GM21737 (cell line): ENCODE results near the gene COMP.

Source experiments
- ATAC-seq: cut with Tn5 transposase; IDR thresholded peaks from one replicate; pipeline ENCODE4 v1.9.1; 2021; ENCODE audit warnings: mild to moderate bottlenecking, moderate library complexity; ENCODE audit not compliant: unreplicated experiment

COMP gene

GRCh38 chr19:18804139-18804601 lies 13.1 kb upstream of the COMP start:
- ATAC-seq = no peak

DNA sequence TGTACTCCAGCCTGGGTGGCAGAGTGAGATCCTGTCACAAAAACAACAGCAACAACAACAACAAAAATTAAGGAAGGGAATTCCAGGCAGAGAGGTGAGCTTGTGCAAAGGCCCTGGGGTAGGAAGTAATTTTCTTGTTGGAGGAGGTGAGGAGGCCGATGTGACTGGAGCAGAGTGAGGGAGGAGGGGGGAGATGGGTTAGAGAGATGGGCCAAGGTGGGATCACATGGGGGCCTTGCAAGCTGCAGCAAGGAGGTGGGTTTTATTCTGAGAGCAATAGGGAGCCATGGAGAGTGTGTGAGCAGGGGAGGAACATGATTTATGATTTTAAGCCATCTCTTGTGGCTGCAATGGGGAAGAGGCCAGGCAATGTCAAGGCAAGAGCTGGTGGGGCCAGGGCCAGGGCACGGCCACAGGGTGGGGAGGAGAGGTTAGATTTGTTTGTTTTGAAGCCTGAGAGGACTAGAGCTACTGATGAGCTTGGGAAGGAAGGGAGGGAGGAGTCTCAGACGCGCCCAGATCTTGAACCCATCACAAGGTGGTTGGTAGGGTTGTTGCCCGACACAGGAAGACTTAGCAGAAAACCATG lies 12.5 kb upstream of the COMP start:
- no peak for ATAC-seq

DNA sequence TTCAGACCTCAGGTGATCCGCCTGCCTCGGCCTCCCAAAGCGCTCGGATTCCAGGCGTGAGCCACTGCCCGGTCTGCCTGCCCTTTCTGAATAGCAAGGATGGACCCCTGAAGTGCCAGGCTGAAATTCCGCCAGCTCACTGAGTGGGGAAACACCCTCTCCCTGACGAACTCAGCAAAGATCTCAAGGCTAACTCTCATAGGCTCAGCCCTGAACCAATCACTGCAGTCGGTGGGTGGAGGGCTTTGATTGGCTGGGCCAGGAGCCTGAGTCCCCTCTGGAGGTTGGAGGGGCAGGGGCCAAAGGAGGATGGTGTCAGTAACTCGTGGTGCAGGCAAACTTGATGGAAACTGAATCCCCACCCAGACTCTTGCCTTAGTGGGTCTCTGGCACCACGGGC lies 11.2 kb upstream of the COMP start:
- no peak for ATAC-seq

- ATAC-seq = no peak
Measured at GRCh38 chr19:18800636-18801035, 9.5 kb upstream of the COMP start.

GRCh38 chr19:18800079-18800478 lies 9.0 kb upstream of the COMP start:
- no peak for ATAC-seq

GRCh38 chr19:18799389-18799970 lies 8.4 kb upstream of the COMP start:
- ATAC-seq = no peak

DNA sequence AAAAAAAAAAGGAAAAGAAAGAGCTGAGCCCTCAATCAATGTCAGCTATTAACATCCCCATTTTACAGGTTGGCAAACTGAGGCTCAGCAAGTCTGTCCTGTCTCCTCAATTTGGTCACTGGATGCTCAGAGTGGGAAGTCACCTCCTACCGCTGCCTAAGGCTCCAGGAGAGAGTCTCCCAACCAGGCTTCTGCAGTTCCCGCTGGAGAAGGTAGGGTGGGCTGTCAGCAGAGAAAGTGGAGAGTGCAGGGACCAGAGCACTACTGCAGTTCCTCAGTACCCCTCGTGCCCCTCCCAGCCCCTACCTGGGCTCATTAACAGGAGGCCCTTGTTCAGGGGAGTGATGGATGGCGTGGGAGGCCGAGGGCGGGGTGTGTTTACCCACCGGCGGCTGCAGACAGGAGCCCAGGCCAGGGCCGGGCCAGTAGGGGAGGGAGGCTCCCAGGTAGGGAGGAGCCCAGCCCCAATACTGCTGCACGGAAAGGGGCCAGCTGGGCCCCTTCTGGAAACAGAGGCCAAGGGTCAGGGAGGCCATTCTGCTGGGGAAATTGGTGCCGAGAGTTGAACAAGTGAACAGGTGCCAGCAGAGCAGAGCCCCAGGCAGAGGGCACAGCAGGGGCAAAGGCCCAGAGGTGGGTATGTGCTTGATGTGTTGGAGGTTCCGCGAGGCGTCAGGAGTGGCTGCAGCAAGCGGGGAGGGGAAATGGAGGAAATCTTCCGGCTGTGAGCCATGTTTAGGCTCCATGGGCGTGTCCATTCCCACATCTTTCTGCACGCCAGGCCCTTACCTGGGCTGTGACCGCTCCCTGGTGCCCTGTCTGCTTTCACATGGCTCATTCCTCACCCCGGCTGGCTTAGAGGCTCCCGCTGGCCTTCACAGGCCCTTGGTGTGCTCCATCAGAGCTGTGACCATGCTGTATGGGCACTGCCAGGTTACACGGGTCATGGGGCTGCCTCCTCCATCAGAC lies 7.6 kb upstream of the COMP start:
- ATAC-seq = no peak

DNA sequence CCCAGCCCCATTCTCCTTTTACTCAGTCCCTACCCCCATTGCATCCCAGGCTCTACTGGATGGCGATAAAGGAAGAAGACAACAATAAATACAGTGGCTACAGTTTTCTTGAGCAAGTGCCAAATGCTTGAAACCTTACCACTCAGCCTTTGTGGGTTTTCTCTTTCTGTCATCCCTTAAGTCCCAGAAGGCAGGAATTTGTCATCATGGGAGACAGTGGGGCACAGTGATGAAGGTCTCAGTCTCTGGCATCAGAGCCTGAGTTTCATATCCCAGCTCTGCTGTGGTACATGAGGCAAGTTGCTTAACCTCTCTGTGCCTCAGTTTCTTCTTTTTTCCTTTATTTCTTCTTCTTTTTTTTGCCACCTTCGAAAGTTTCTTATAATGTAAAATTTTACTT lies 5.1 kb upstream of the COMP start:
- ATAC-seq = no peak

GRCh38 chr19:18795540-18795939 lies 4.4 kb upstream of the COMP start:
- no peak for ATAC-seq

DNA sequence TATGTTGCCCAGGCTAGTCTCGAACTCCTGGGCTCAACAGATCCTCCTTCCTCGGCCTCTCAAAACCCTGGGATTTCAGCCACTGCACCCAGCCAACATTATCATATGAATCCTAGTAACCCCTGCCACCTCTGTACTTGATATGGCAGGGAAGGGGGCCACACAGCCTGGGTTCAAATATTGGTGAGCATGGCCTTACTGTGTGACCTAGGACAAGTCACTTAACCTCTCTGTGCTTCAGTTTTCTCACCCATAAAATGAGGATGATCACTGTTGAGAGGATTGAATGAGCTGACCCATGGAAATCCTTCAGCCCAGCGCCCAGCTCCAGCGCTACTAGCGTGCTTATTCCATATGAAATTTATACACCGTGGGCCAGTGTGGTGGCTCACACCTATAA lies 3.6 kb upstream of the COMP start:
- no peak for ATAC-seq

DNA sequence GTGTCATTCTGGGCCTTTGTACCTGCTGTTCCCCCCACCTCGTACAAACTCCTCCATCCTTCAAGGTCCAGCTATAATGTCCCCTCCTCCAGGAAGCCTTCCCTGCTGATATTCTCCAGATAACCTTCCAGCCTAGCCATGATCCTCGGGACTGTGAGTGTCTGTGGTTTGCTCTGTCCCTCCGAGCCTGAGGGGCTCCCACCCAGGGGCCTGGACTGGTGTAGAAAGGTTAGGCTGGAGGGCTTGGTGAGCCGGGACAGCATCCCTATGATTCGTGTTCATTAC lies 2.9 kb upstream of the COMP start:
- no peak for ATAC-seq

- ATAC-seq = no peak
Measured at GRCh38 chr19:18793144-18794028, 2.3 kb upstream of the COMP start.

DNA sequence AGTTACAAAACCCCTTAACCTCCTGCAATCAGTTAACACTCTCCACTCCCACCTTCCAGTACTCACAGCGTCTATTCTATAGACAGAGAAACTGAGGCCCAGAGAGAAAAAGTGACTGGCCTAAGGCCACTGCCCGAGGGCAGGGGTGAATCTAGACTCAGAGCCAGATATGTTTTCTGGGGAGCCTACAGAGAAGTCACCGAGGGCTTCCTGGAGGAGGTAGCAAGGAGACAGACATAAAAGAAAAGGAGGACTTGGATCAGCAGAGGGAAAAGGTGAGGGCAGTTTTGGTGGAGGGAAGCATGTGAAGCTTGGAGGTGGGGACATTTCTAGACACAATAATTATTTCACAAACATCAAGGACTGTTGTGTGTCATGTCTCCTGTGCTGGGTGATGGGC lies 1.6 kb upstream of the COMP start:
- ATAC-seq = no peak

DNA sequence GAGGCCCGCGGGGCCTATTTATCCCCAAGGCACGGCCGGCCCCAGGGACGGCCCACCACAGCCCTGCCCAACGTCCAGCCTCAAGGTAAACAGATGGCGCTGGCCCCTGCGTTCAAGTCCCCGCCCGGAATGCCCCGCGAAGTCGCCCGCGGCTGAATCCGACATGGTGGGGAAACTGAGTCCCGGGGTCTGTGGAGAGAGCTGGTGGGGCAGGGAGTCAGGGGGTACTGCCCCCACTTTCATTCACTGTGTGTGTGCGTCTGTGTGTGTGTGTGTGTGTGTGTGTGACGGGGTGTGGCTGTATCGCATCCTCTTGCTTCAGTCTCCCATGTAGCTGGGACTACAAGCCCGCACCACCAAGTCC lies 192 bp upstream of the COMP start:
- ATAC-seq = no peak

- ATAC-seq = no peak
Measured at GRCh38 chr19:18789883-18790565, 1.1 kb downstream of the COMP start.

DNA sequence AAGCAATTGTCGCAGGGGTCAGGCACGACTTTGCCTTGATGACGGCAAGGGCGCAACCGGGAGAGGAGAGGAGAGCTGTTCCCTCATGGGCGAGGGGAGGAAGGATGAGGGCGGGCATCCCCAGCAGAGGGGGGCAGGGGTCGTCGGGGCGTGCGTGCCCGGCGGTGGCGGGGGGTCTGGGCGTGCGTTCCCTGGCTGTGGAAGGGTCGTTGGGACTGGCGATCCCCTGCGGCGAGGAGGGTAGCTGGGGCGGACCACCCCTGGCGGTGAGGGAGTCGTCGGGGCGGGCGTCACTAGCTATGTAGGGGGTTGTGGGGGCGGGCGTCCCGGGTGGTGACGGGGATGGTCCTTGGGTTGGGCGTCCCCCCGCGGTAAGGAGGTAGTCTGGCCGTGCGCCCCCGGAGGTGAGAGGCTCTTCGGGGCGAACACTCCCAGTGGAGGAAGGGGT lies 1.7 kb downstream of the COMP start:
- no peak for ATAC-seq

GRCh38 chr19:18788529-18789421 lies 2.3 kb downstream of the COMP start:
- ATAC-seq = no peak

GRCh38 chr19:18785179-18786124 lies 5.7 kb downstream of the COMP start:
- ATAC-seq = no peak

GRCh38 chr19:18784786-18785120 lies 6.4 kb downstream of the COMP start:
- no peak for ATAC-seq
